H1 (cell line): Measurements from ENCODE around the gene CLDND1. TPM values are rescaled to one million over a fixed set of nuclear protein-coding genes. Genes with fewer than 3 reads are reported as not detected.

Experiments
- BCL11A ChIP-seq, 2 experiments: IDR thresholded peaks; one replicate each; pipeline ENCODE4 v1.6.1; 2011; ENCODE audit warnings: low read depth in 2 of 2, low read length in 2 of 2, mild to moderate bottlenecking in 2 of 2
- CHD2 ChIP-seq: IDR thresholded peaks from 2 replicates; pipeline ENCODE4 v1.6.1; 2012; ENCODE audit warnings: low read length, improper control_type of control experiment
- POLR2A ChIP-seq, 2 experiments: IDR thresholded peaks; 1 replicate in 1 of 2; 2 replicates in 1 of 2; pipeline ENCODE4 v1.6.1; 2011; ENCODE audit warnings: low read depth in 2 of 2, low read length in 2 of 2, mild to moderate bottlenecking in 2 of 2; ENCODE audit errors: control extremely low read depth in 1 of 2
- RAD21 ChIP-seq, 2 experiments: IDR thresholded peaks in 1 of 2; conservative IDR thresholded peaks in 1 of 2; 2 replicates each; pipeline ENCODE4 v1.6.1; 2011; ENCODE audit warnings: low read depth in 2 of 2, low read length in 2 of 2, improper control_type of control experiment in 1 of 2, inconsistent platforms in 1 of 2, mild to moderate bottlenecking in 1 of 2, moderate library complexity in 1 of 2
- RXRA ChIP-seq: IDR thresholded peaks from 2 replicates; pipeline ENCODE4 v1.6.1; 2011; ENCODE audit warnings: low read depth, mild to moderate bottlenecking, low read length, moderate library complexity; ENCODE audit not compliant: insufficient read depth
- polyA plus RNA-seq, 7 experiments: library from polyadenylated mRNA; depleted of rRNA in 3 of 7; stranded (reverse) in 5 of 7; unstranded in 2 of 7; fragments of >200 nt in 5 of 7; fragments of 200-250 nt in 2 of 7; gene quantifications; 1 replicate in 5 of 7; 2 replicates in 1 of 7; 4 replicates in 1 of 7; pipeline versions ENCODE4 v1.2.1 to v1.2.3, GENCODE V29; 2011 to 2013; ENCODE audit warnings: missing spikeins in 2 of 7, mixed read lengths in 2 of 7
- total RNA-seq: library from RNA; stranded (reverse); fragmentation: NEBNext Ultra II Directional; extraction: Animal tissue kit (Norgen Biotek cat#: 25700); gene quantifications from 2 replicates; pipeline ENCODE4 v1.2.1, GENCODE V29; 2021
- TF ChIP-seq, protein P1 (sequence below), 3 experiments: IDR thresholded peaks; 1 replicate in 2 of 3; 2 replicates in 1 of 3; pipeline versions ENCODE4 v1.5.1 to v1.6.1; 2011; ENCODE audit warnings: low read length in 3 of 3, mild to moderate bottlenecking in 3 of 3, inconsistent platforms in 2 of 3, low read depth in 1 of 3, moderate library complexity in 1 of 3; ENCODE audit not compliant: insufficient read depth in 1 of 3; ENCODE audit errors: control extremely low read depth in 1 of 3

CLDND1 gene
- total and polyA plus RNA-seq, 2 of the 8 experiments (the other 6 are each of a cell fraction or from before 2014, with no cell fraction given): 68.2 to 152 TPM

DNA sequence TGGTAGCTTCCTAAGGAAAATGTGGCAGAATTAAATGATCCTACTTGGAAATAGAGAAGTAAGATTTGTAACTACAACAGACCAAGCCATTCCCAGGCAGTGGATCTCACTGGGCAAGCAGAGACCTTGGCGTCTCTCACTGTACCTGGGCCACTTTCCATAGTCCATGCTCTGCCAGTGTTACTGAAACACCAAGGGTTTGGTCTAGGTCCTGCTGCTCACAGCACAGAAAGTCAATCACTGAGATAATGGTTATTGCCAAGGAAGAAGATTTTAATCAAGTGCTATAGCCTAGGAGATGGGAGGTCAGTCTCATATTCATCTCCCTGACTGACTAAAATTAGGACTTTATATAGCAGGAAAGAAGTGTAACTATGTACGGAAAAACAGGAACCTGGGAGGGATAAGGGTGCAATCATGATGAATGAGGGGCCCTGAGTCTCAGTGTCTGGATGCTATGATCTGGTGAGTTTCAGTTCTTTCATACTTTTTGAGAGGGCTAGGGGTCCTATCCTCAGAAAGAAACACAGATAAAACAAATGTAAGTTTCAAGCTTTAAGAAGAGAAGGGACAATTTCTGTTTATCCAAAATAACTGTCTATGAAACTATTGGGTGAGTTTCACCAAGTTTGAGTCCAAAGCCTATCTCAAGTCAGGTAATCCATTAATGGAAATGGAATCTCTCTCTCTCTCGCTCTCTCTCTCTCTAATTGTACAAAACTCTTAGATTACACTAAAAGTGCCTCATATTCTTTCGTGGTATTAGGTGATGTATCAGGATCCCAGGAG lies 29.7 kb upstream of the CLDND1 start (continued):
- TF ChIP-seq, protein P1, sequence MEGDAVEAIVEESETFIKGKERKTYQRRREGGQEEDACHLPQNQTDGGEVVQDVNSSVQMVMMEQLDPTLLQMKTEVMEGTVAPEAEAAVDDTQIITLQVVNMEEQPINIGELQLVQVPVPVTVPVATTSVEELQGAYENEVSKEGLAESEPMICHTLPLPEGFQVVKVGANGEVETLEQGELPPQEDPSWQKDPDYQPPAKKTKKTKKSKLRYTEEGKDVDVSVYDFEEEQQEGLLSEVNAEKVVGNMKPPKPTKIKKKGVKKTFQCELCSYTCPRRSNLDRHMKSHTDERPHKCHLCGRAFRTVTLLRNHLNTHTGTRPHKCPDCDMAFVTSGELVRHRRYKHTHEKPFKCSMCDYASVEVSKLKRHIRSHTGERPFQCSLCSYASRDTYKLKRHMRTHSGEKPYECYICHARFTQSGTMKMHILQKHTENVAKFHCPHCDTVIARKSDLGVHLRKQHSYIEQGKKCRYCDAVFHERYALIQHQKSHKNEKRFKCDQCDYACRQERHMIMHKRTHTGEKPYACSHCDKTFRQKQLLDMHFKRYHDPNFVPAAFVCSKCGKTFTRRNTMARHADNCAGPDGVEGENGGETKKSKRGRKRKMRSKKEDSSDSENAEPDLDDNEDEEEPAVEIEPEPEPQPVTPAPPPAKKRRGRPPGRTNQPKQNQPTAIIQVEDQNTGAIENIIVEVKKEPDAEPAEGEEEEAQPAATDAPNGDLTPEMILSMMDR (IDR thresholded peaks at IDR 0.05; ENCODE audit: control extremely low read depth in 1 of 3, insufficient read depth in 1 of 3, low read depth in 1 of 3, low read length in 3 of 3): no peak
- TF ChIP-seq CHD2 (no peak), POLR2A (IDR thresholded peaks at IDR 0.05; ENCODE audit: control extremely low read depth in 1 of 2, low read depth in 2 of 2, low read length in 2 of 2) (no peak), RXRA (no peak), BCL11A (IDR thresholded peaks at IDR 0.05; ENCODE audit: low read depth in 2 of 2, low read length in 2 of 2) (no peak), RAD21 (IDR thresholded peaks at IDR 0.05 in 1 of 2, conservative IDR thresholded peaks at IDR 0.05 in 1 of 2; ENCODE audit: low read depth in 2 of 2, low read length in 2 of 2) (no peak)
